ENCODE results near the gene NFATC2IP. TPM values are rescaled to one million over a fixed set of nuclear protein-coding genes. Genes with fewer than 3 reads are reported as not detected.

NFATC2IP gene
- total RNA-seq, 1 donor from 2014 or later: 85.7 TPM

GRCh38 chr16:28910086-28911031 is 40.4 kb upstream of the NFATC2IP start:
- no peak for TF ChIP-seq CTCF (IDR thresholded peaks at IDR 0.05)
- CTCF ChIA-PET: interaction anchor here (1.0 to 4.4 kb wide), 2 partner anchors 13 to 34 kb away, joined by 4 to 16 read pairs; no protein-coding TSS in a partner anchor

GRCh38 chr16:28912558-28912957 is 38.2 kb upstream of the NFATC2IP start:
- Mint-ChIP-seq H3K4me3 (no peak overlapping the region), H3K9me3 (no peaks in the 10 kb centered on the region), H3K27ac (no peak overlapping the region), H3K27me3 (no peaks in the 10 kb centered on the region), H3K4me1 (peaks cover 19% of the 10 kb centered on the region), H3K36me3 (ENCODE audit: low read depth) (peaks cover 68% of the 10 kb centered on the region)
- CTCF ChIA-PET: interaction anchor here (4.4 kb wide), 1 partner anchor 32 kb away, joined by 16 read pairs; no protein-coding TSS in a partner anchor
- no peak for ATAC-seq (ENCODE audit: low read depth)
- POLR2A ChIA-PET: interaction anchor here (0.6 to 7.0 kb wide), 5 partner anchors 12 to 67 kb away, joined by 3 to 54 read pairs (median 7); partner anchors contain the start of genes RABEP2 and TUFM
- intact Hi-C loops (cut with micrococcal nuclease): loop anchor here (5.0 kb wide), 1 partner anchor 35 kb away; no protein-coding TSS in a partner anchor
- DNase-seq: no peak
- no peak for TF ChIP-seq CTCF (IDR thresholded peaks at IDR 0.05)

More at GRCh38 chr16:28910086-28911031, 40.4 kb upstream of the NFATC2IP start:
- Mint-ChIP-seq H3K4me3 (peak overlapping the region; percentile 7), H3K27ac (peak overlapping the region; percentile 87), H3K27me3 (no peaks in the 10 kb centered on the region), H3K36me3 (ENCODE audit: low read depth) (peaks cover 61% of the 10 kb centered on the region), H3K9me3 (no peaks in the 10 kb centered on the region), H3K4me1 (peaks cover 12% of the 10 kb centered on the region)
- peak; percentile 73 for ATAC-seq (ENCODE audit: low read depth)
- POLR2A ChIA-PET: interaction anchor here (0.5 to 7.0 kb wide), 10 partner anchors 14 to 953 kb away, joined by 3 to 54 read pairs (median 4); partner anchors contain the start of genes ATXN2L, CD19, CDIPT and RABEP2
- intact Hi-C loops (cut with micrococcal nuclease): loop anchor here (1.0 to 5.0 kb wide), 3 partner anchors 14 to 37 kb away; no protein-coding TSS in a partner anchor
- no peak for DNase-seq

- no peak for ATAC-seq (ENCODE audit: low read depth)
Observed at GRCh38 chr16:28913946-28914724, 36.6 kb upstream of the NFATC2IP start.

GRCh38 chr16:28915181-28915580 is 35.6 kb upstream of the NFATC2IP start:
- ATAC-seq (ENCODE audit: low read depth) (no peak), DNase-seq (no peak)
- POLR2A ChIA-PET: interaction anchor here (0.7 to 7.0 kb wide), 2 partner anchors 9 to 29 kb away, joined by 3 to 54 read pairs; partner anchors contain the start of gene RABEP2
- TF ChIP-seq CTCF (IDR thresholded peaks at IDR 0.05): no peak
- Mint-ChIP-seq H3K36me3 (ENCODE audit: low read depth) (peaks cover 70% of the 10 kb centered on the region), H3K4me3 (no peak overlapping the region), H3K27ac (no peak overlapping the region), H3K4me1 (peaks cover 22% of the 10 kb centered on the region), H3K9me3 (no peaks in the 10 kb centered on the region), H3K27me3 (no peaks in the 10 kb centered on the region)
- intact Hi-C loops (cut with micrococcal nuclease): no loop called here
- CTCF ChIA-PET: interaction anchor here (2.0 kb wide), 1 partner anchor 30 kb away, joined by 8 read pairs; no protein-coding TSS in a partner anchor

More at GRCh38 chr16:28913946-28914724, 36.6 kb upstream of the NFATC2IP start:
- Mint-ChIP-seq H3K9me3 (no peaks in the 10 kb centered on the region), H3K4me1 (peaks cover 20% of the 10 kb centered on the region), H3K27me3 (no peaks in the 10 kb centered on the region), H3K36me3 (ENCODE audit: low read depth) (peaks cover 69% of the 10 kb centered on the region), H3K4me3 (no peak overlapping the region), H3K27ac (no peak overlapping the region)
- intact Hi-C loops (cut with micrococcal nuclease): loop anchor here (5.0 kb wide), 1 partner anchor 33 kb away; no protein-coding TSS in a partner anchor
- ChIA-PET POLR2A (interaction anchor here (0.6 to 7.0 kb wide), 3 partner anchors 10 to 31 kb away, joined by 3 to 54 read pairs (median 3); partner anchors contain the start of gene RABEP2), CTCF (interaction anchor here (2.0 kb wide), 1 partner anchor 31 kb away, joined by 8 read pairs; no protein-coding TSS in a partner anchor)
- DNase-seq: no peak
- TF ChIP-seq CTCF (IDR thresholded peaks at IDR 0.05): no peak

Measured in activated B cell treated with CpG ODN at 0.5 μM for 24 hours (primary cell).